ENCODE data around the gene ABCA7.

Gene ABCA7

GRCh38 chr19:1041835-1042685 lies 2.2 kb downstream of the ABCA7 start:
- DNase-seq = no peak

GRCh38 chr19:1042689-1043511 lies 3.0 kb downstream of the ABCA7 start:
- no peak for DNase-seq

GRCh38 chr19:1045247-1045603 lies 5.3 kb downstream of the ABCA7 start:
- peak; percentile 83 for DNase-seq

GRCh38 chr19:1046117-1046626 lies 6.3 kb downstream of the ABCA7 start:
- DNase-seq = no peak

- DNase-seq = no peak
These were observed 7.2 kb downstream of the ABCA7 start for GRCh38 chr19:1046836-1047695.

GRCh38 chr19:1047696-1048147 lies 7.8 kb downstream of the ABCA7 start:
- DNase-seq = no peak

GRCh38 chr19:1049106-1049505 lies 9.2 kb downstream of the ABCA7 start:
- DNase-seq = no peak

GRCh38 chr19:1049800-1050199 lies 9.9 kb downstream of the ABCA7 start:
- no peak for DNase-seq

GRCh38 chr19:1050989-1051788 lies 11.3 kb downstream of the ABCA7 start:
- no peak for DNase-seq

- DNase-seq = no peak
These were observed 11.9 kb downstream of the ABCA7 start for GRCh38 chr19:1051791-1052190.

GRCh38 chr19:1052349-1052975 lies 12.6 kb downstream of the ABCA7 start:
- no peak for DNase-seq

GRCh38 chr19:1053176-1054101 lies 13.5 kb downstream of the ABCA7 start:
- DNase-seq = no peak

GRCh38 chr19:1054102-1055027 lies 14.5 kb downstream of the ABCA7 start:
- DNase-seq = no peak

- no peak for DNase-seq
These were observed 15.1 kb downstream of the ABCA7 start for GRCh38 chr19:1055028-1055425.

GRCh38 chr19:1055886-1056620 lies 16.1 kb downstream of the ABCA7 start:
- DNase-seq = no peak

GRCh38 chr19:1057176-1057855 lies 17.4 kb downstream of the ABCA7 start:
- peak; percentile 62 for DNase-seq

GRCh38 chr19:1058112-1058511 lies 18.2 kb downstream of the ABCA7 start:
- no peak for DNase-seq

- no peak for DNase-seq
These were observed 20.8 kb downstream of the ABCA7 start for GRCh38 chr19:1060689-1061088.

Data from CD4-positive, alpha-beta T cell treated with Interferon gamma for 1 hour (primary cell).